COLO668 (cell line): Measurements from ENCODE around the gene ETS1.

Experiments
- DNase-seq: peaks from one replicate; lab custom pipeline; 2025; ENCODE audit not compliant: unreplicated experiment; lab: John Stamatoyannopoulos, UW

The ETS1 gene

DNA sequence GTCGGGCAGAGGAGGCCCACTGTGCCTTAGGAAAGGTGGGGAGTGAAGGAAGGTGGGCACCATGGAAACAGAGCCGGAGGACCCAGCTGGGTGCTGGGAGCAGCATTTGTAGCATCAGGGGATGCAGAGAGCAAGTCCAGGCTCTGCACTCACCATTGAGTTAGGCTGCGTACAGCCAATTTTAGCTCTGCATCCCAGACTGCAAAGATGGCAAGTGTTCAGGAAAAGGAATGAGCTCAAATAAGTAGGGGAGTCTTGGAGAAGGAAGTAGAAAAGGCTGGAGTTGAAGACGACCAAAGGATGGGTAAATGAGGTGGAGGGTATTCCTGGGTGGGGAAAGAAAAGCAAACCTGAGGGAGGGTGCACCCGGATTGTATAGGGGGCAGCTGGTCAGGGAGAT is 31.6 kb upstream of the ETS1 start:
- DNase-seq: no peak

DNA sequence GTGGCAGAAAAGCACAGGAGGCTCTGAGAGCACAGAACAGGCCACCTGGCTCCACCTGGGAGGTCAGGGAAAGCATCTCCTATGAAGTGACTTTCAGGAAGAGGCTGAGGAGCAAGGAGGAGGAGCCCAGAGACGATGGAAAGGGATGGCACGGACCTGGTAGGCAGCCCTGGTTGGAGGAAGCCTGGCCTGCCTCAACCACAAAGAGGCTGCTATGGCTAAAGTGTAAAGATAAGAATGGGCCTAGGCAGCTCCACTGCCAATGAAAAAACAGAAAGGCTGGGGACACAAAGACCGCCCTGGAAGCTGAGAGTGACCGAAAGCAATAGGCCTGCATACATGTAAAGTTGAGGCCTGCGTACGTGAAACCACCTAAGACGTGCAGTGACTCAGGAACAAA is 31.2 kb upstream of the ETS1 start:
- DNase-seq: no peak

DNA sequence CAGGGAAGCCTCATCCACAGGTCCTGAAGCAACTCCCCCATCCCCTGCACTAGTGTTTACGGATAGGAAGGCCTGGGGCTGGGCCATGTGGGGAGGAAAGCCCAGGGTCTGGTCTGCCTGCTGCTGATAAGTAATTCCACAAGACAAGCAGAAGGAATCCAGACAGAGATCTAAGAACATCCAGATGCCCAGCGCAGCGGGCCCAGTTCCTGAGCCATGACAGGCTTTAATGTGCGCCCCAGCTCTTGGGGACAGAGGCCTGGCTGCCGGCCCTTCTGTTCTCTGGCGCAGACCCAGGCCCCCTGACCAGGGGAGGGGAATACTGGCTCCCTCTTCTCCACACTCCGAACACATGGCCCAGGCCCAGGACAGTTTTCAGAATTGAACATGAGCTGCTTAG is 28.8 kb upstream of the ETS1 start:
- DNase-seq: no peak

- DNase-seq: no peak
Observed at GRCh38 chr11:128615612-128616011, 28.3 kb upstream of the ETS1 start.

- no peak for DNase-seq
Observed at GRCh38 chr11:128615076-128615475, 27.7 kb upstream of the ETS1 start.

DNA sequence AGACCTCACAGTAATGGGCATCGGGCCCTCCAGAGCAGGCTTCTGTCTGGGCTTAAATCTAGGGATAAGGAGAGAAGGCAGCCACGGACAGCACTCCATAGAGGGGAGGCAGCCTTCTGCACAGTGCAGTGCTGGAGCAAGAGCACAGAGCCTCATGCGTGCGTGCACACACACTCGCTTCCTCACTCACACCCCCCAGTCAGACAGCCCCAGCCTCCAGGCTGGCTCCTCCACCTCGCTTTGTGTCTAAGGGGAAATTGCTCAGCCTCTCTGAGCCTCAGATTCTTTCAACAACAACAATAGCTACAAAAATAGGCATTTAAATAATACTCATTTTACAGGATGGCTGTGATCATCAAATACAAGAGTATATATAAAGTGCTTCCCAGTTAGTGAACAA is 26.7 kb upstream of the ETS1 start:
- DNase-seq: no peak

DNA sequence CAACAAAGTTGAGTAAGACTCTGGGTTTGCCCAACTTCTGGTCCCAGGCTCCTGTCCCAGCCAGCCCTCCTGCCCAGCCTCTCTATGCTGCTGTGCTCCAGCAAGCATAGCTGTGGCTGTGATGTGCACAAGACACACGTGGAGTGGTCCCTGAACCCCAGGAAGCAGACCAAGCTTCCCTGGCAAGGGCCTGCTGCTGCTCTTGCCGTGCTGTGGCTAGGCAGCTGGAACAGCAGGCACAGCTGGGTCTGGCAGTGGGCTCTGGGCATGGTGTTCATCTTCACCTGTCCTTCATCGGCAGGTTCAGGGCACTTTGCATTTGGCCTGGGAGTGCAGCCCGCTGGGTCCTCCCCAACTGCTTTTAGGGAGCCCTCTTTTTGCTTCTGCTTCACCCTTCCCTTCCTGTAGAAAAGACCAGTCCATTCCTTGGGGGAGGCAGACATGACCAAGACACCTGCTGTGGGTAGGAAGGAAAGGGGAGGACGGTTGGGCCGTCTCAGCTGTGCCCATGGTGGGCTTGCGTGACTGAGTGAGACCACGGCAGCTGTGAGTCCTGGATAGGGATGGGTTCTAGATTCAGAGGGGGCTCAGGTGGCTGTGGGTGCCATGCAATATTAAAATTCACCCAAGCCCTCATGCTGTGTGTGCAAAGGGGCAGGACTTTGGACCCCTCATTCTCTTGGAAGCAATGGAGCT is 26.1 kb upstream of the ETS1 start:
- no peak for DNase-seq

DNA sequence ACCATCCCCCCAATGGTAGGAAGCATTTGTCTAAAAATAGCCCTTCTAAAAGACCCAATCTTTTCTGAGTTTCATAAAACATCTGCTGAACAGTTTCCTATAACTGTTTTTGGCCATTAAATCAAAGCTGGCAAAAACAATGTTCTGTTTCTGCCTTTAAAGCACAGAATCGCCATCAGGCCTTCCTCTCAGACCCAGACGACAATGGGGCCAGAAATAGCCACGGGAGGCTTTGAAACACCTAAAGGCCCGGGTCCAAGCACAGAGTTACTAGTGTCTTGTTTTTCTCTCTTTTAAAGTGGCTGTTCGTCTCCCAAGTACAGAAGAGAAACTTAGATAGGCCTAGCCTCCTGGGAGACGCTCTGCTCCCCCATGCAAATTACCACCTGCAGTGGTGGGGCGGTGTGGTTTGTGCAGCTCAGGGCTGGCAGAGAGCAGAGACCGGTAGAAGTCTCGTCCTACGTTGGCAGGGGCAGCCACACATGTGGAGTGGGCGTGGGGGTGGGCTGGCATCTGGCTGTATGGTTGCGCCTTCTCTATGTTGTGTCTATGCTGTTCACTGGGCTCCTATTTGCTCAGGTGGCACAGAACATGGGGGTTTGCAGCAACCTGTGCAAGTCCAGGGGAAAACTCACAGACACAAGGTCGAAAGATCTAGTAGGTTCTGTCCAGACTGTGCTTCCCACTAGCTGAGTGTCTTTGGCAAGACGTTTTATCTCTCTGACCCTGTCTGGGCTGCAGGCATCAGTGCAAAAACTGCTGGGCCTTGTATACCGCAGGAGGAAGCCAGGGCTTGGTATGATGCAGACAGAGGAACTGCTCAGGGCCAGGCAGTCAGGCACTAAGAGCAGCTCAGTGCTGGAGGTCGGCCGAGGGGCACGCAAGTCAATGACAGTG is 23.6 kb upstream of the ETS1 start:
- no peak for DNase-seq

GRCh38 chr11:128609785-128610184 is 22.4 kb upstream of the ETS1 start:
- no peak for DNase-seq

GRCh38 chr11:128608746-128609407 is 21.5 kb upstream of the ETS1 start:
- no peak for DNase-seq

DNA sequence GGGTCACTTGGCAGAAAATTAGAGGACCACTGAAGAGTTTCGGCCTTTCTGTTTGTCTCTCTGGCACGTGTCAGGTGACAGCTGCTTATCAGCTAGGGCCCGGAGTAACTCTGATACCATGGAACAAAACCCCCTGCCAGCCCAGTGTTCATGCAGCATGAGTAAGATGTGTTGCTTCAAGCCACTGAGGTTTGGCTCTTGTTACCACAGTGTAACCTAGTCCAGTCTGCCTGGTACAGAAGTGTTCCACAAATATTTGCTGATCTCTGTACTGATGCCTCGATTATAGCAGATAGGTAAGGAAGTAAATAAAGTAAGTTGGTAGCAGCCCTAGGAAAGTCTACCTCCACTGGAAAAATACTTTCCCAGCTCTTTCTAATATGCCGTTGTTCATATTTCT is 20.5 kb upstream of the ETS1 start:
- peak; percentile 64 for DNase-seq

- peak; percentile 38 for DNase-seq
Observed at GRCh38 chr11:128604723-128605122, 17.4 kb upstream of the ETS1 start.

DNA sequence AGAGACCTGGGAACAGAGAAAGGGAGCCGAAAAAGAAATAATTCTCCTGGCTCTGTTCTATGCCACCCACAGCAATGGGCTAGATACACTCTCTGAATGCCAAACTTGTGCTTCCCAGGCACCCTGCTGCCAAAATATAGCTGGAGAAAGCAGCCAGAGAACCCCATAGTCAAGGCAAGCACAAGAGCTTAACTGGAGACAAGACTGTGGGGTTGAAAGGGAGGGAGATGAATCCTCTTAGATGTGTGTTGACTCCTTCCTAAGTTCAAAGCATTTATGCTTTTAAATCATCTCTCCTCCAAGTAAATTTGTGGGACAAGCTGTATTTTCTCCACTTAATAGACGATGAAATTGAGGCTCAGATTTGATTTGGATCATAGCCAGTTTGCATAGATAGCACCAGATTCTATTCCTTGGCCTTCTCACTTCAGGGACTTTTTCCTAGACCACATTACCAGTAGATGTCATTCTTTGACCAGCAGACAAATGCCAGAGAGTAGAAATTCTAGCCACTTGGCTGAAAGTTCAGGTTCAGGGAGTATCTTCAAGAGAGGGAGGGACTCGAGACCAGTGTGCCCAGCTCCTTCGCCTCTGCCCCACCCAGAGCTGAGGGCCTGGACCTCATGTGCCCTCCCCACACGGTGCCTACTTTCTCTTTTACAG is 16.5 kb upstream of the ETS1 start:
- DNase-seq: no peak

GRCh38 chr11:128603003-128603696 is 15.8 kb upstream of the ETS1 start:
- DNase-seq: no peak

GRCh38 chr11:128599729-128600128 is 12.4 kb upstream of the ETS1 start:
- DNase-seq: no peak

DNA sequence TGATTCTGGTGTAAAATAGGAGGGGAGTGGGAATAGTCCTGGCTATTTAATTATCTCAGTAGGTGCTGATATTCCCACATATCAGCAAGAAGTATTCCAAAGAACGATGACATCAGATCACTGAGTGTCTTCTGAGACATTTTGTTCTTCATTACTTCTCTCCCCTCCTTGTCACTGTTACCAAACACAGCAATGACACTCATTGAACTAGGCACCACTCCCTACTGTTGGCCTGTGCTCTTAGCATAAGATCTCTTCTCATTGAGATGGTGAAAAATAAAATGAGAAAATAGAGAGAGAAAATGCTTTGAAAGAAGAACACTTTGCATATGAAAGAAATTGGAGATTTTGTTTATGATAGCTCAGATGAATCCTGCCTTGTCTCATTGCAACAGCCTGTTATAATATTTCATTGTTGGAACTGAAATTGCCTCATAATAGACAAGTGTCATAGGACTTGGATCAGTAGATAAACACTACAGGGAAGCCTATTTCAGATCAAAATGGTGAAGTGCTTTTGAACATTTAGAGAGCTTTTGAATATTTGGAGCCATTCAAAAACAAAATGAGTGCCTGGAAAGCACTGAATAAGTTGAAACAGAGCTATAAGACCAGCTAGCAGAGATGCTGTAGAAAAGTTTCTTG is 11.3 kb upstream of the ETS1 start:
- no peak for DNase-seq

DNA sequence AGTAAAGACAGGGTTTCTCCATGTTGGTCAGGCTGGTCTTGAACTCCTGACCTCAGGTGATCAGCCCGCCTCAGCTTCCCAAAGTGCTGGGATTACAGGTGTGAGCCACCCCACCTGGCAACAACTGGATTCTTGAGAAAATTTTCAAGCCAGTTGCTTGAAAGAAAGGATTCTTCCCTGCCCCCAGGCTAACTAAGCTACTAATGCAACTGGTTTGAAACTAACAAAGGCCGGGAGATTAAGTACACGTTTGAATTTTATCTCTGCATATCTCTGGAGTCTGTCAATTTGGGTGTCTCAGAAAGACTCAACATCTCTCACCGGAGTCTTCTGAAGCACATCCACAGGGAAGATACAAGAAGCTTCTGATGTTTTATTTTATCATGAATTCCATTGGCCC is 10.7 kb upstream of the ETS1 start:
- no peak for DNase-seq

- DNase-seq: no peak
Observed at GRCh38 chr11:128597209-128597608, 9.9 kb upstream of the ETS1 start.

GRCh38 chr11:128596250-128596649 is 8.9 kb upstream of the ETS1 start:
- no peak for DNase-seq

- DNase-seq: no peak
Observed at GRCh38 chr11:128595775-128596174, 8.4 kb upstream of the ETS1 start.
